HG03196 (cell line): Measurements from ENCODE around the gene PCNX1.

Experiments
- ATAC-seq: cut with Tn5 transposase; IDR thresholded peaks from one replicate; pipeline ENCODE4 v1.9.1; 2021; ENCODE audit not compliant: unreplicated experiment

The PCNX1 gene

GRCh38 chr14:70955543-70956480, 48.6 kb downstream of the PCNX1 start:
- ATAC-seq = no peak

DNA sequence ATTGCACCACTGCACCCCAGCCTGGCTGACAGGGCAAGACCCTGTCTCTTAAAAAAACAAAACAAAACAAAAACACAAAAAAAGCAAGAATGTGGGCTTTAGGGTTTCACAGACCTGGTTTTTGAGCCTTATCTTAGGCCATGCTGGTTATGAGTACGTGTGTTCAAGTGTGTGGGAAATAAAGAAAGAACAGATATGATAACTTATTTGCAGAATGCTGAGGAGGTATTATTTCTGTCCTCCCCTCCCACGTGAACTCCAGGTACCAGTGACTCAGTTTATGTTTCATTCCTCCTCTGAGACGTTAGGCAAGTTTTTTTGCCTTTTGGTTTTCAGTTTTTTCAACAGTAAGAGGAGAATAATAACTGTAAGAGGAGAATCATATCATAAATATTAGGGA, 49.3 kb downstream of the PCNX1 start:
- ATAC-seq = no peak

- ATAC-seq = no peak
Measured at GRCh38 chr14:70957710-70958109, 50.5 kb downstream of the PCNX1 start.

- no peak for ATAC-seq
Measured at GRCh38 chr14:70962935-70963334, 55.7 kb downstream of the PCNX1 start.

DNA sequence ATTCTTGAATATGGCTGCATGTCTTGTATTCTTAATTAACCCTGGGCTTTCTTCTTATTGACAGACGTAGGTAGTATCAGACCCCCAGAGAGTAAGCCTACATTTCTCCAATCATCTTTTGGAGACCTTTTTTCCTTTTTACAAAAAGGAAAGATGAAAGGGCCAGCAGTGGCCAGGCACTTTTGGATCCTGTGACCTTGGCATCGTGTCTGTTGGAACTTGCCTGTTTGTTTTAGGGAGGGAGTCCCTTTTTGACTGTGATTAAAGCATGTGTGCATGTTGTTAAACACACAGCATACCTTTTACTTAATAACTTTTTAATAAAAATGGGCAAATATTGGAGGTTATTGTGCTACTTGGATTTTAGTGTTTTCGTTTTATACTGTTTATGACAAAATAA, 57.2 kb downstream of the PCNX1 start:
- no peak for ATAC-seq

DNA sequence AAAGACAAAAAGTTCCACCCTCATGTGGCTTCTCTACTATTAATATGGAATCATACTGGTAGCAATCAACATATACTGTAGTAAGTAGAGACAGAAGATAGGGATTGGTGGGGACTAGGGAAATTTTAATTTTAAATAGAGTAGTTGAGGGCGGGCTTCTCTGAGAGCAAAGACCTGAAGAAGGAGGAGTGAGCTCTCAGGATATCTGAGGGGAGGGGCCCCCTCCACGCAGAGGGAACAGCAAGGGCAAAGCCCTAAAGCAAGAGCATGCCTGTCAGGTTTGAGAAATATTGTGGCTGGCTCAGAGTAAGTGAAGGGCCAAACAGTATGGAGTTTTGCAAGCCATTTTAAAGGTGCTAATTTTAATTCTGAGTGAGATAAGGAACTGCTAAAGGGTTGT, 64.3 kb downstream of the PCNX1 start:
- no peak for ATAC-seq

DNA sequence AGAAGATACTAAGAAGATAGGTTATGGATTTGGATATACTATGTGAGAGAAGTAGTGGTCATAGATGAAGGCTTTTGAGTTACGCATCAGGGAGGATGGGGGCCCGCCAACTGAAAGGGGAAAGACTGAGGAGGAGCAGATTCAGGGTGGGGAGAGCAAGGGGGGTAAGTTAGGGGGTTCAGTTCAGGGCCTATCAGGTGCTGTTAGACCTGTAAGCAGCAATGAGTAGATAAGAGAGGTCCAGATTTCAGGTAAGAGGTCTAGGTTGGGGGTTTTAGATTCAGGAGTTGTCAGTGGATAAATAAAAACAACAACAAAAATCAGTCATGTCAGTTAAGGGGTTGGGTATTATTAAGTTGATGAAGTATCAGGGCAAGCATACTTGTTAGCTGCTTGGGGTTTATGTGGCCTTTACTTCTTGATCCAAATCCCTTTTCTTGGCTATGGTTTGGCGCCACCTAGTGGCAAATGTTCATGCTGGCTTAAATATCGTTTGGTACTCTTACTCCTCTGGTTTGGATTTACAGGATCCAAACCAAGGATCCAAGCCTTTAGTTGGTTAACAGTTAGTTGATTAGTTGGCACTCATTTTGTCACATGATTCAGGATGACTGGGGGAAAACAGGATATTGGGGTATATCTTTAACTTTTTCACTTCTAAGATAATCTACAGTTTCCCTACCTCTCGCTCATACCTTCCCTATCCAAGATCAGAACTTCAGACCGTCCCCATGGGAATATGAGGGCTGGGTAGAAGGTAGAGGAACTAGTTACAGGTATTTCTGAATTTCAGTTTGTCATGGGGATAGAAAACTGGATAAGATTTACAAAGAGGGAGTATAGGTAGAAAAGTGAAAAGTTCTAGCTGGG, 65.1 kb downstream of the PCNX1 start:
- ATAC-seq = no peak

- no peak for ATAC-seq
Measured at GRCh38 chr14:70976591-70976990, 69.3 kb downstream of the PCNX1 start.

- ATAC-seq = no peak
Measured at GRCh38 chr14:70981000-70981952, 74.0 kb downstream of the PCNX1 start.

DNA sequence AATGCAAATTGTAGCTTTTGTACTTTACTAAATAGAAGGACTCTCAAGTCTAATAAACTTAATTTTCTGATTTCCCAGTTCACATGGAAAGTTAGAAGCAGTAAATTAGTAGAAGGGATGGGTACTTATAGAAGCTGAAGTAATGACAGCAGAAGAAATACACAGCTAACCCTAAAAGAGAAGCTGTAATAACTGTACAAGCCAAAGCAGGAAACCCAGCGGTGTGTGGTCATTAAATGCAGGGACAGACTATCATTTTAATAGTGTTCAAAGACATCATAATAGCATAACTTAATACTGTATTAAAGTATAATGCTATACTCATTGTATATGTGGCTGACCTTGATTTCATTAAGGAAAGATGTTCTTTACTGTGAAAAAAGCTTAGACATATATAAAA, 74.9 kb downstream of the PCNX1 start:
- ATAC-seq = no peak

DNA sequence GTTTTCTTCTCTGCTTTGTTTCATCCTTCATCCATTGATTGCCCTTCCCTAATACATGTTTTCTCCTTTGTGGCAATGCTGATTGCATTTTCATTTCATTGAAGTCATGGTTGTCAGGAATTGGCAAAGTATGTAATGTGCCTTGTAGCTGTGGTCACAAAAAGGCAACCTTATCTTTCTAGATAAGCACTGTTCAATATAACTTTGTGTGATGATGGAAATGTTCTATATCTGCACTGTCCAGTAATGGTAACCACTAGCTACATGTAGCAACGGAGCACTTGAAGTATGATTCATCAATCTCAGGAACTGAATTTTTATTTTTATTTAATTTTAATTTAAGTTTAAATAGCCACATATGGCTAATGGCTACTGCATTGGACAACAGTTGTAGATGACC, 79.8 kb downstream of the PCNX1 start:
- no peak for ATAC-seq

GRCh38 chr14:70988452-70988851, 81.2 kb downstream of the PCNX1 start:
- ATAC-seq = no peak

DNA sequence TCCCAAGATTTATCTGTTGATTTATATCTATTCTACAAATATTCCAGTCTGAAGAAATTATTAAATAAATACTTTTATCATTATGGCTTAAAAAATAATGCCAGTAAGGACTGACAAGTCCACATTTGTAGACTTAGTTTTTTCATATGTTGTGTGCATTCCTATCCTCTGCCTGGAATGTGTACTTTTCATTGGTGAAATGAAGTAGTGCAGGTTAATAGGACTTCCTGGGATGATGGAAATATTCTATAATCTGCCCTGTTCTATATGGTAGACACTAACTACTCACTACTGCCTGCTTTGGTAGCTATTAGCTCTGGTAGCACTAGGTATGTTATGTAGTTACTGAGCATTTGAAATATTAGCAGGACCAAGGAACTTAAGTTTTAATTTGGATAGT, 86.7 kb downstream of the PCNX1 start:
- ATAC-seq = no peak

DNA sequence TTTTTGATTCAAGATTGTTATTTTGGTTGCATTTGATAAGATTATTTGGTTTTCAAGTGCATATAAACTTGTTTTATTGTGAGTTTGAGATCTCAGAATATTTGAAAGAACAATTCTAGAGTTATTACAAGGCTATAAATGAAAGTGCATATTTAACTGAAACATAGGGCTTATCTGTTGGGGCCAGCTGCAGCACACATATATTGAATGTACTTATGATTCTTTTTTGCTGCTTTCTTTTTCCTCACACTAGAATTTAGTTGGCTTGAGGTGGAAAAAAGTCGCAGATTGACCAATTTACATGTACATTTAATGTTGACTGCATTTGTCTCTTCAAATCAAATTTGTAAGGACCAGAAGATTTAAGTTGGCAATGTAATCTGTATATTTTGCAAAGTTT, 88.0 kb downstream of the PCNX1 start:
- ATAC-seq = no peak

DNA sequence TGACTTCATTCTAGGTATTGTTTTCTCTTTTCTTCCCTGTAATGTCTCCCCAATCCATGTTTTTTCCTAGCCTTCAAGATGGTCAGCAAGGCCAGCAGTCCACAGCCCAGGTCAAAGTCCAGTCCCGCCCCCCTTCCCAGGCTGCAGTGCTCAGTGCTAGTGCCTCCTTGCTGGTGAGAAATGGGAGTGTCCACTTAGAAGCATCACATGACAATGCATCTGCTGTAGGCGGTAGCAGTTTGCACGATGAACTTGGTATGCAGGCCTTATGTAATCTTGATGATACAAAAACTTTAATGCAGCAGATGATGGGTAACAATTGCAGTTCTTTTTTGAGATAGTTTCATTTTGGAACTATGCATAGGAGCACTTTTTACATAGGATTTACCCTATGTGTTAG, 88.4 kb downstream of the PCNX1 start:
- ATAC-seq = no peak

DNA sequence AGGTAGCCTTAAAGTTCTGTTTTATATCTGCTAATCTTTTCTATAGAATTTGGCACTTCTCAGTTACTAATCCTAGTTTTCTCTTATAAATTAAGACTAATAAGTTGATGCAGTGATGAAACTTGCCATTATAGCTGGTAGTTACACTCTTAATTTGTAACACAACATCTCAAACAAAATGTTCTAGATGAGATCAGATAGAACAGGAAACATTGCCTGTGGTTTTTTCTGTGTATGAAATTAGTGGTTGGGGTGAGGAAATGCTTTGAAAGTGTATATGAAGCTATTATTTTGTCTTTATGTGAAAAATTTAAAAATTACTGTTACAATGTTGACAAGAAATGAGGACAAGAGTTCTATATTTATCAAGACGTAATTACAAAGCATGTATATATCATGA, 91.9 kb downstream of the PCNX1 start:
- no peak for ATAC-seq

DNA sequence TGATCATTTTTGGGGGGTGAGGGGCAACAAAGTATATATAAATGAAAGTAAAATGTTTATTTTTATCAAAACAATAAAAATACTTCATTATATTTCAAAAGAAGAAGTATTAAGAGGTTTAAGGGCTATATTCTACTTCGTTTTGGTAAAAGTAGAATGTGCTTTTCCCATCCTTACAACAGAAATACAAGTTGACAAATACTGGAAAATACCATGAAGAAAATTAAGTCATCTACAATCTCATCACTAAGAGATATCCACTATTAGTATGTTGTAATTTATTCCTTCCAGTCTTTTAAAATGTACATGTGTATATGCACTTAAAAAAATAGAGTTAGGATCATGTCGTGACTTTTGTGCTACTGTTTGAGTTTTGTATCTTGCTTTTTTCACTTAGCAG, 92.8 kb downstream of the PCNX1 start:
- no peak for ATAC-seq

DNA sequence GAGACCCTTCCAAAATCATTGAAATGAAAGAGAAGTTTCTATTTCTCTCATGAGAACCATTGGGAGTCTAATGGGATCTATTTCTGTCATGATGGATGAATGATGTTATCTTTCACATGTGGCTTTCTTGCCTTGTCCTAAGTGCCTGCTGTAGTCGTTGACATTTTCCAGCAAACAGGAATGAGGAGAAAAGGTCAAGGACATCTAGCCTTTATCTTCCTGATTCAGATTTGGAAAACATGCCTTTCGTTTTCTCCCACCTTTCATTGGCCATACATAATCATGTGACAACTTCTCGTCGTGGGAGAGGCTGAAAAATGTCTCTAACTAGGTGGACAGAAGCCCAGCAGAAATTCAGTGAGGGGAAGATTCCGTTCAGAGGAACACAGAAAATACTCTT, 94.5 kb downstream of the PCNX1 start:
- no peak for ATAC-seq

- ATAC-seq = no peak
Measured at GRCh38 chr14:71003156-71003555, 95.9 kb downstream of the PCNX1 start.

GRCh38 chr14:71004481-71004880, 97.2 kb downstream of the PCNX1 start:
- ATAC-seq = no peak

DNA sequence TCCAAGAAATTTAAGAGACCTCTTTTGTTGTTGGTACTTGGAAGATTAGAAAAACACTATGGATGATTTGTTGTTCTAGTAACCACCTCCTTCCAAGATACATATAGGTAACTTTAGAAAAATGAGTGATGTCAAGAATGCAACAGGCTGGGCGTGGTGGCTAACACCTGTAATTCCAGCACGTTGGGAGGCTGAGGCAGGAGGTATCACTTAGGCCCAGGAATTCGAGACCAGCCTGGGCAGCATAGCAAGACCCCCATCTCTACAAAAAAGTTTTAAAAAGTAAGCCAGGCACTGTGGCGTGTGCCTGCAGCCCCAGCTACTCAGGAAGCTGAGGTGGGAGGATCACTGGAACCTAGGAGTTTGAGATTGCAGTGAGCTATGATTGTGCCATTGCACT, 97.8 kb downstream of the PCNX1 start:
- no peak for ATAC-seq
